NCI-H345 treated with DMSO at 0.1 percent for 48 hours (cell line): ENCODE results near the gene CEBPZ.

Experiments used
- DNase-seq: peaks from one replicate; lab custom pipeline; 2025; ENCODE audit not compliant: unreplicated experiment; lab: John Stamatoyannopoulos, UW

Gene CEBPZ

DNA sequence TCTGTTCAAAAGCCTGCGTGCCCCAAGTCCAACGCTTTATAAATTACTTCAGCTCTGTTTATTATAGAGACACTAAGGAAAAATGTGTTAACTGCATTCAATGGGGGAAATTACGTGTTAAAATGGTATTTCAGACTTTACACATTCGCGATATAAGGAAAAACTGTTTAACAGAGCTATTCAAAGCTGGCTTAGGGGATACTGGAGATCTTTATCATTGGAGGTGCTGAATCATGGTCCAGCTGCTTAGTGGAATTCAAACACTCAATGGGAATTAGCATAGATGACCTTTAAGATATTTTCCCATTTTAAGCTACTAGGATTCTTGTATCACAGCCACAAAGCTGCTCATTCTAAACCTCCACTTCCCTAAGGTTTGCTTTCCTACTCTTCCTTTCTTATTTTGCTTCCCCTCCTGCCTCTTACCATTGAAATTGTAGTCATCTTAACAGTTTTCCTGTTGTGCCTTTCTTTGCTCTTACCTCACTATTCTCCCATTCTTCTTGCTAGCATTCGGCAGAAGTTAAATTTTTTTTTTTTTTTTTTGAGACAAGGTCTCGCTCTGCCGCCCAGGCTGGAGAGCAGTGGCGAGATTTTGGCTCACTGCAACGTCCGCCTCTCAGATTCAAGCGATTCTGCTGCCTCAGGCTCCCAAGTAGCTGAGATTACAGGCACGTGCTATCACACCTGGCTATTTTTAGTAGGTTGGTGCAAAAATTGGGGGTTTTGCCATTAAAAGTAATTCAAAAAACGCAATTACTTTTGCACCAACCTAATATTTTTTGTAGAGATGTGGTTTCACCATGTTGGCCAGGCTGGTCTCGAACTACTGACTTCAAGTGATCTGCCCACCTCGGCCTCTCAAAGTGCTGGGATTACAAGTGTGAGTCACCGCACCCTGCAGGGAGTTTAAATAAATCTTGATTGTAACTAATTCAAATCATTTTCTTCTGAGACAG is 49.4 kb downstream of the CEBPZ start:
- no peak for DNase-seq

DNA sequence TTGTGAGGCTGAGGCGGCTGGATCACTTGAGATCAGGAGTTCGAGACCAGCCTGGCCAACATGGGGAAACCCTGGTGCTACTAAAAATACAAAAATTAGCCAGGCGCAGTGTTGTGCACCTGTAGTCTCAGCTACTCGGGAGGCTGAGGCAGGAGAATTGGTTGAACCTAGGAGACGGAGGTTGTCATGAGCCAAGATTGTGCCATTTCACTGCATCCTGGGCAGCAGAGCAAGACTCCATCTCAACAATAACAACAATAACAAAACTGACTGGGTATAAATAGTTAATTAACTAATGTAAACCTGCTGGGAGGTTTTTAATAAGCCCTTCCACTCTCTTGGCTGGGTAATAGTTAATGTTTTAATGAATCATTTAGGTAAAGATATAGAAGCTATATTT is 50.8 kb downstream of the CEBPZ start:
- no peak for DNase-seq

DNA sequence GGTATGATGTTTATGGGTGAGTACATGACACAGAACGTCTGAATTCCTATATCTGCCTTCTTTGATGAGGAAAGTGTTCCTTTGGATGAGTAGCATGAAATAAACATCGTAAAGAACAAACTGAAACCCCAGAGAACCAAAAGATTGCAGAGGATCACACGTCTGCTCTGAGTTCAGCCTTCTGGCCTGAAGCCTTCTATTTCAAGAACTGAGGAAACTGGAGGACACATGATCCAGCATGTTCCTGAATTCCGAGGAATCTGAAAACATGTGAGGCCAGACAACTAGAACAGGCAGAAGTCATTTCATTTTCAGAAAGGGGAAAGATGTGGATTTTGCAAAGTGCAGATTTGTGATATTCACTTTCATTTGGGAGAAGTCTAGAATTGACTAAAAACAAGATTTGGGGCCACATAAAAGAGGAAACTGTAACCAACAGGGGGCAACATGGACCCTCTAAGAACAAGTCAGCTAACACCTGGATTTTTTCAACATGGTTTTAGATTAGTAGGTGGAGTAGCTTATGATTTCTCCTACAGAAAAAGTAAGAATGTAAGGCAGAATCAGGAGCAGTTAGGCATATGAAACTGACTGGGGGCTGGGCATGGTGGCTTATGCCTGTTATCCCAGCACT is 51.3 kb downstream of the CEBPZ start:
- no peak for DNase-seq

DNA sequence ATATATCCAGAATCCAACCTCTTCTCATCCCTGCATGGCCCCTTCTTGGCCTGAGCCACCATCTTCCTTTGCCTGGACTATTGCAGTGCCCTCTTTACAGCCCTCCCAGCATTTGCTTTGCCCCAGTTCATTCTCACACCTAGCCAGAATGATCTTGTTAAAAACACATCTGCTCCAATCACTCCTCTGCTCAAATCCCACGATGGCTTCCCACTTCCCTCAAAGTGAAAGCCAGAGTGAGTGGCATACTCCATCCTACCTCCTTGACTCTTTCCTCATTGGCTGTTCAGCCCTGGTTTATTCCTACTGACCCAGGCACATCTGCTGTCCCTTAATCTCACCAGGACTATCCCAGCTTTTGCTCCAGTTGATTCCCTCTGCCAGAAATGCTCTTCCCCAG is 57.7 kb downstream of the CEBPZ start:
- no peak for DNase-seq

DNA sequence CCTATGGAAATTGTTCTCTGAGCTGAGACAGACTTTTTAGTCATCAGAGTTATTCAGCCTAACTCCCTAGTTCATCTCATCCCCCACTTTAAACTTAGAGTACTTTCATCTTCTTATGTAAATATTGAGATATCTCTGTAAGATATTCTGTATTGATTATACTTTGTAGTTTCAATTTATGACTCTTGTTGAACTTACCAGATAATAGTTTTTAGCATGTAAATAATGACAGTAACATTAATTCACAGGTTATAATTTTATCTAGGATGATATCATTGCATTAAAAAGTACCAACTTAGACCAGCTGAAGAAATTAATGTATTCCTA is 59.8 kb downstream of the CEBPZ start:
- no peak for DNase-seq

DNA sequence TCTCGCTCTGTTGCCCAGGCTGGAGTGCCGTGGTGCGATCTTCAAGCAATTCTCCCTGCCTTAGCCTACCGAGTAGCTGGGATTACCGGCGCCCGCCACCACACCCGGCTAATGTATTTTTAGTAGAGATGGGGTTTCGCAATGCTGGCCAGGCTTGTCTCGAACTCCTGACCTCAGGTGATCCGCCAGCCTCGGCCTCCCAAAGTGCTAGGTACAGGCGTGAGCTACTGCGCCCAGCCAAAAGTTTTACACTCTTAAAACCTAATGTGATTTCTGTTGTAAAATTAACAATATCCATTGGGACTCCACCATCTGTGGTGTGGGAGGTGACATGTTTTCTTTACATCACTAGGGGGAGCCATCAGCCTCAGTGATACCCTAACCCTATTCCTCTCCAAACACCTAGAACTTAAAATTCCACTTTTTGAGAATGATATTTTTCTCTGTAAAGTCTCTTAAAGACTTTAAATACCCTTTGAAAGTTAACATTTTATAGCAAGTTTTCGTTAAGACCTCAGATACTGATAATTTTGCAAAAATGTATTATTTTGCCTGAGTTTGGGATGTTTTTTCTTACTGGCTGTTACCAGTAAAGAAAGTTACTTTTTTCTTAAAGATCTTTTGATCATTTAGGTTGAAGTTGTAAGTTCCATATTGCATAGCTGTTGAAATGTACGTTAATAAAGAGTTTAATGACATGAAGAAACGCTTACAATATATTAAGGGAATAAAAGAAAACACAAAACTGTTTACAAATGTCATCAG is 63.0 kb downstream of the CEBPZ start:
- peak; percentile 3 for DNase-seq

DNA sequence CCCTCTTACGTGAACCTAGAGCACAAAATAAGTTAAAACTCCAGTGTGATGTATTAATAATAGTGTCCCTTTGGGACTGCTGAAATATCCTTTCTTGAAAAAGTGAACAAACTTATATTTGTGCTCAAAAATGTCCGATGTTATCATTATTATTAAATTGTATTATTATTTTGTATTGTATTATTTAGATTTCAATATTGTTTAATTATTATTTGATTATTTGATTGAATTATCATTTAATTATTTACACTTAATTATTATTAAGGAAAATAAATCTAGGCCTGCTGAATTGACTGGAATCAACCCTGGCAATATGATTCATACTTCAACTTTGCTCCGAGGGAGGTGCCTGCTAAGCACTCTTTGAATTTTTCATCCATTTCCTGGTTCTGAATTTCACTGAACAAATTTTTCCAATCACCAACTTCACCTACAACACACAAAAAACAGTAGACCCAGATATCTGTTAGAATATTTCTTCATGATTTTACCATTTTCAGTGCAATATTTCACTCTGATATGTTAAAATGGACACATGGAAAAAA is 63.7 kb downstream of the CEBPZ start:
- no peak for DNase-seq

DNA sequence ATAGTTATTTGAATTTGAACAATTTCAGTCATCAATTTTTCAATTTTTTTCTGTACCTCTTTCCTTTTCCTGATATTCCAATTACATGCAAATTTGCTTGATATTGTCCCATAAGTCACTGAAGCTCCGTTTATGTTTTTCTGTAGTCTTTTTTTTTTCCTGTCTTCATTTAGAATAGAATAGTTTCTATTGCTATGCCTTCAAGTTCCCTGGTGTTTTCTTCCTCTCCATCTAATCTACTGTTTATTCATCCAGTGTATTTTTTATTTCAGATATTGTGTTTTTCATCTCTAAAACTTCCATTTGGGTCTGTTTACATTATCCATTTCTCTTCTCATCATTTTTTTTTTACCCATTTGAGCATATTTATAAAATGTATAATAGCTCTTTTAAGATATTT is 66.6 kb downstream of the CEBPZ start:
- DNase-seq = no peak

DNA sequence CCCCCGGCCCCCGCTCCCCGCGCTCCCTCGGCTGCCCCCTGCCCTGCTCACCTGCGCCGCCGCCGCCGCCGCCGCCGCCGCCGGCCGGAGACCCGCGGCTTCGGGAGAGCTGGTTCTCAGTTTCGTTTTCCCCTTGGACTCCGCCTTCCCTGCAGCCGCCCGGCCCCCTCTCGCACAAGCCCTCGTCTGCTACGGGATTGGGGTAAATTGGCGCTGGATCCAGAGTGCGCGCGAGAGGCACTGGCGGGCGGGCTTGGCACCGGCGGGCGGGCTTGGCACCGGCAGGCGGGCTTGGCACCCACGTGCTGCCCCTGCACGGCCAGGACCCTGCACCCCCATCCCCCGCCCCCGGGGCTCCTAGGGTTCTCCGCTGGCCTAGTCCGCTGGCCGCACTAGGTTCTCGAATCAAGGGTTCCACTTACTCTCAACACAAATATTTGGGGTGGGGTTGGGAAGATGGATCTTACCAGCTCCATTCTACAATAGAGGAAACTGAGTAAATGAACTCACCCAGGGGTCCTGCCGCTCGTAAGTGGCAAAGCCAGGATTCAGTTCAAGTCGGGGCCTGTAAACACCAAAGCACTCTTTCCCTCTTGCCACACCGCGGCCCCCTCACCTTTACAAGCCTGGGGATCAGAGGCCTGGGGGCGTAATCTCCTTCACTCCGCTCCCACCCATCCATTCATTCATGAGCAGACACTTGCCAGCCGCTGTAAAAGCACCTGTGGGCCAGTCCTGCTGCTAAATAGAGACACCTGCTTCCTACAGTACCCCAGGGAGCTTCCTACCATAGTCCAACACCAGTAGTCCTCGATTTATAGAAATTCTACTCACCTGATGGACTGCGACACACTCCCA is 74.3 kb downstream of the CEBPZ start, which contains the start of gene EIF2AK2:
TSS of gene EIF2AK2 (minus strand) at position 124 of the 858 bp plus-strand sequence. CDS start 9,174 bp downstream, outside the sequence.
- DNase-seq = peak; percentile 74

DNA sequence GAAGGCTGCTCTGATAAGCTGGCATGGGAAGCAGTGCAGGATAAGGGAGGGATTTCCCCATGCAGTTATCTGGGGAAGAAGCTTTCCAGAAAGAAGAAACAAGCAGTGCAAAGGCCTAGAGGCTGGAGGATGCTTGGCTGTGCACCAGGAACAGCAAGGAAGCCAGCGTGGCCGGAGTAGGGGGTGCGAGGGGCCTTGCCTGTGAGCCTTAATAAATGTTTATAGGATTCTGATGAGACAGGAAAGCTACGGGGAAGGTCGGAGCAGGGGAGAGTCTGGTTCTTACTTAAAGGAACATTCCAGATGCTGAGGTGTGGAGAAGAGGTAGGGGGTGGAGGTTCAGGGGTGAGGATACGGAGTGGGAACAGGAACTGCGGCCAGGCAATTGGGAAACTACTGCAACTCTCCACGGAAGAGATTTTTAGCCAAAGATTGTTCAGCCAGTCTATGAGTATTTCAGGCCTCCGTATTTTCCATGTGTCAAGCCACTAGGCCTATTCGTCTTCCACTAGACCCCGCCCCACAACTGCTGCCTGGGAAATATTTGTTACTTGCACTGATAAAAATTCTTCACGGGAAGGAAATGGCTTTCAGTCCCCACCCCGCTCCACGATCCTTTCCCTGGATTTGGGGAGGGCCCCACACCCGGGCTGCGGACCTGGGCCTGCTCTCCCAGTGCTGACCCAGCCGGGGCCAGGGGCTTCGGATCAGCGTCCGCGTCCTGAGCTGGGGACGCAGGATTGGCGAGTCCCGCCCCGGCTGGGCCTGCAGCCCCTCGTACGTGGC is 75.1 kb downstream of the CEBPZ start:
- DNase-seq = peak; percentile 14

DNA sequence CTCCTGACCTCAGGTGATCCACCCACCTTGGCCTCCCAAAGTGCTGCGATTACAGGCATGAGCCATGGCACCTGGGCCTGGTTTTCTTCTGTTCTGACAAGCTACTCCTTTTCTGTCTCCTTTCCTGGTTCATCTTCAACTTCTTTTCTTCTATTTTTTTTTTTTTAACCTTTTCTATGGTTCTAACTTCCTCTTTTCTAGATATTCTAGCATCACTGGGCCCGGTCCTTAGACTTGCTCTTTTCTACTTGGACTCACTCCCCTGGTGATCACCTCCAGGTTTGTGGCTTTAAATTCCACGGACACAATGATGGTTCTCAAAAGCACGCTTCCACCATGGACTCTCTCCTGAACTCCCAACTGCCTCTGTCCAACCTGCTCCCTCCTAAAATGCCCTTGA is 76.6 kb downstream of the CEBPZ start:
- no peak for DNase-seq

DNA sequence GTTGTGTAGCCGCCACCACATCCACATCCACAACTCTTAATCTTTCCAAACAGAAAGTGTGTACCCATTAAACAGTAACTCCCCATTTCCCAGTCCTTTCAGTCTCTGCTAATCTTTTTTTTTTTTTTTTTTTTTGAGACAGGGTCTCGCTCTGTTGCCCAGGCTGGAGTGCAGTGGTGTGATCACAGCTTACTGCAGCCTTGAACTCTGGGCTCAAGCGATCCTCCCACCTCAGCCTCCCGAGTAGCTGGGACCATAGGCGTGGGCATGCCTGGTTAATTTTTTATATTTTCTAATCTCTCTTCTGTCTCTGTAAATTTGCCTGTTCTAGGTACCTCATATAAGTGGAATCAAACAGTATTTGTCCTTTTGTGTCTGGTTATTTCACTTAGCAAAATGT is 78.2 kb downstream of the CEBPZ start:
- DNase-seq = no peak
